HEK293 (cell line): ENCODE measurements around the gene MYL12A.

Experiments used
- CTCF ChIA-PET: fragments of 350-600 bp; formaldehyde crosslinking; extraction: SDS; loops from one replicate; lab custom pipeline; 2021; ENCODE audit warnings: antibody characterized with exemption; lab: Yijun Ruan, JAX
- POLR2A ChIA-PET: fragments of 300-600 bp; formaldehyde crosslinking; extraction: SDS; loops from one replicate; lab custom pipeline; 2020; ENCODE audit warnings: antibody characterized with exemption, inconsistent platforms; lab: Yijun Ruan, JAX
- H3K27ac ChIP-seq: fragments of 200-500 bp; sonication (Bioruptor generic); 2 replicates; pipeline ENCODE4 v1.5.1; 2014; ENCODE audit warnings: low read depth, low read length, control low read depth, inconsistent platforms; ENCODE audit errors: extremely low read depth
- H3K36me3 ChIP-seq, 2 experiments: fragments of 200-500 bp in 1 of 2; sonication (Bioruptor generic) in 1 of 2; 1 replicate in 1 of 2; 2 replicates in 1 of 2; pipeline ENCODE4 v1.5.1; 2014 to 2017; ENCODE audit warnings: inconsistent platforms in 2 of 2, low read length in 2 of 2; ENCODE audit not compliant: control insufficient read depth in 2 of 2, insufficient read depth in 1 of 2
- H3K4me1 ChIP-seq: fragments of 200-500 bp; sonication (Bioruptor generic); 2 replicates; pipeline ENCODE4 v1.5.1; 2014; ENCODE audit warnings: mild to moderate bottlenecking, low read length, inconsistent platforms; ENCODE audit not compliant: control insufficient read depth, insufficient read depth
- H3K4me3 ChIP-seq: 2 replicates; pipeline ENCODE4 v1.5.1; 2011; ENCODE audit warnings: low read depth, mild to moderate bottlenecking, control low read depth, low read length, moderate library complexity
- H3K9me3 ChIP-seq: fragments of 200-500 bp; sonication (Bioruptor generic); 2 replicates; pipeline ENCODE4 v1.5.1; 2014; ENCODE audit warnings: low read depth, low read length, inconsistent platforms; ENCODE audit not compliant: control insufficient read depth, insufficient read depth
- FEZF1 ChIP-seq: fragments of 450-650 bp; formaldehyde crosslinking; IDR thresholded peaks from 2 replicates; pipeline ENCODE4 v1.5.1; 2016; ENCODE audit warnings: missing biosample characterization, missing genetic modification characterization
- OSR2 ChIP-seq: fragments of 450-650 bp; formaldehyde crosslinking; IDR thresholded peaks from 2 replicates; pipeline ENCODE4 v1.5.1; 2016; ENCODE audit warnings: missing biosample characterization, missing genetic modification characterization
- PRDM6 ChIP-seq: fragments of 450-650 bp; formaldehyde crosslinking; IDR thresholded peaks from 2 replicates; pipeline ENCODE4 v1.5.1; 2017; ENCODE audit warnings: missing biosample characterization, missing genetic modification characterization
- ZBTB11 ChIP-seq: fragments of 450-650 bp; formaldehyde crosslinking; conservative IDR thresholded peaks from 2 replicates; pipeline ENCODE4 v1.5.1; 2016; ENCODE audit warnings: low read depth, missing biosample characterization, missing genetic modification characterization
- ZBTB44 ChIP-seq: fragments of 450-650 bp; IDR thresholded peaks from 2 replicates; pipeline ENCODE4 v1.5.1; 2018; ENCODE audit warnings: missing biosample characterization, mild to moderate bottlenecking, missing genetic modification characterization
- ZNF112 ChIP-seq: fragments of 450-650 bp; formaldehyde crosslinking; IDR thresholded peaks from 2 replicates; pipeline ENCODE4 v1.5.0; 2017; ENCODE audit warnings: missing biosample characterization, missing genetic modification characterization
- ZNF133 ChIP-seq: fragments of 450-650 bp; formaldehyde crosslinking; IDR thresholded peaks from 2 replicates; pipeline ENCODE4 v1.5.1; 2016; ENCODE audit warnings: missing biosample characterization, missing genetic modification characterization
- ZNF19 ChIP-seq: fragments of 450-650 bp; formaldehyde crosslinking; IDR thresholded peaks from 2 replicates; pipeline ENCODE4; 2016; ENCODE audit warnings: missing biosample characterization, missing genetic modification characterization, low read depth
- ZNF2 ChIP-seq: fragments of 450-650 bp; formaldehyde crosslinking; IDR thresholded peaks from 2 replicates; pipeline ENCODE4 v1.5.1; 2016; ENCODE audit warnings: missing biosample characterization, missing genetic modification characterization
- ZNF274 ChIP-seq, 2 experiments: fragments of 200-500 bp in 1 of 2; fragments of 450-650 bp in 1 of 2; sonication (Bioruptor generic) in 1 of 2; formaldehyde crosslinking in 1 of 2; IDR thresholded peaks; 2 replicates each; pipeline versions ENCODE4 v1.5.1 to v1.6.1; 2014 to 2016; ENCODE audit warnings: borderline replicate concordance in 1 of 2, inconsistent platforms in 1 of 2, low read length in 1 of 2, missing biosample characterization in 1 of 2, missing genetic modification characterization in 1 of 2
- ZNF280C ChIP-seq: fragments of 450-650 bp; formaldehyde crosslinking; IDR thresholded peaks from 2 replicates; pipeline ENCODE4 v1.5.1; 2016; ENCODE audit warnings: missing biosample characterization, missing genetic modification characterization
- ZNF791 ChIP-seq: fragments of 450-650 bp; formaldehyde crosslinking; IDR thresholded peaks from 2 replicates; pipeline ENCODE4 v1.5.1; 2016; ENCODE audit warnings: missing biosample characterization, missing genetic modification characterization
- ZNF843 ChIP-seq: fragments of 450-650 bp; formaldehyde crosslinking; IDR thresholded peaks from 2 replicates; pipeline ENCODE4 v1.5.1; 2016; ENCODE audit warnings: missing biosample characterization, missing genetic modification characterization
- ZSCAN4 ChIP-seq: fragments of 450-650 bp; formaldehyde crosslinking; IDR thresholded peaks from 2 replicates; pipeline ENCODE4 v1.5.1; 2017; ENCODE audit warnings: missing biosample characterization, missing genetic modification characterization

MYL12A gene

GRCh38 chr18:3269914-3270299, 22.3 kb downstream of the MYL12A start (continued):
- TF ChIP-seq ZSCAN4: no peak
- TF ChIP-seq ZNF2: no peak
- TF ChIP-seq ZNF280C: no peak
- TF ChIP-seq ZNF791 (tag by site-specific recombination): no peak
- TF ChIP-seq FEZF1 (tag by site-specific recombination): no peak
- no peak for TF ChIP-seq PRDM6
- TF ChIP-seq ZNF19 (tag by site-specific recombination): no peak
- no peak for TF ChIP-seq ZBTB11 (tag by site-specific recombination)

GRCh38 chr18:3273042-3273441, 25.4 kb downstream of the MYL12A start:
- TF ChIP-seq OSR2 (tag by site-specific recombination): no peak
- no peak for TF ChIP-seq ZNF274 (IDR thresholded peaks at IDR 0.05; ENCODE audit: low read length)
- TF ChIP-seq ZNF274 (tag by site-specific recombination; IDR thresholded peaks at IDR 0.05; ENCODE audit: borderline replicate concordance): no peak
- TF ChIP-seq ZNF843 (tag by site-specific recombination): no peak
- no peak for TF ChIP-seq ZNF133 (tag by site-specific recombination)
- TF ChIP-seq ZBTB44 (tag by site-specific recombination): no peak
- no peak for TF ChIP-seq ZNF112 (tag by site-specific recombination)
- Histone ChIP-seq H3K36me3 (peaks cover 21 to 44% of the 10 kb centered on the region in 2 experiments), H3K4me3 (no peak overlapping the region), H3K27ac (no peak overlapping the region), H3K4me1 (peaks cover 5% of the 10 kb centered on the region; the same call in 1 of the 2 replicates), H3K9me3 (no peaks in the 10 kb centered on the region)
- ChIA-PET CTCF (interaction anchor here (0.6 kb wide), 2 partner anchors 25 to 166 kb away, joined by 3 read pairs; no protein-coding TSS in a partner anchor), POLR2A (no interaction called here)
